ENCODE measurements around the gene ERICH4. TPM values are rescaled to one million over a fixed set of nuclear protein-coding genes. Genes with fewer than 3 reads are reported as not detected.

ERICH4 gene
- total and polyA plus RNA-seq, 2 of the 13 experiments (the other 11 are each of a cell fraction or from before 2014, with no cell fraction given), result 0.40 to 0.64 TPM

GRCh38 chr19:41439441-41440222, 3.3 kb upstream of the ERICH4 start, which contains the start of gene DMAC2 (continued):
- peak; percentile 50 for TF ChIP-seq ARID3A (IDR thresholded peaks at IDR 0.05; ENCODE audit: low read depth, low read length)
- peak; percentile 86; the same call in 1 of the 2 replicates for TF ChIP-seq ARID4A (CRISPR knock-in tag; IDR thresholded peaks at IDR 0.05; ENCODE audit: borderline replicate concordance)
- TF ChIP-seq ZNF234 (CRISPR knock-in tag; conservative IDR thresholded peaks at IDR 0.05), result no peak
- no peak for TF ChIP-seq ZNF333 (CRISPR knock-in tag; IDR thresholded peaks at IDR 0.05; ENCODE audit: borderline replicate concordance)
- peak; percentile 63 for TF ChIP-seq TFDP2 (CRISPR knock-in tag; IDR thresholded peaks at IDR 0.05)
- TF ChIP-seq ZBTB42 (CRISPR knock-in tag; IDR thresholded peaks at IDR 0.05), result 0 out of 2 replicates have a peak, but pooled peaks have one; percentile 57
- no peak for TF ChIP-seq MAF1 (CRISPR knock-in tag; IDR thresholded peaks at IDR 0.05; ENCODE audit: borderline replicate concordance)
- peak; percentile 71; the same call in 1 of the 2 replicates for TF ChIP-seq SIN3A (IDR thresholded peaks at IDR 0.05; ENCODE audit: borderline replicate concordance, low read depth, low read length)
- TF ChIP-seq ONECUT2 (CRISPR knock-in tag; IDR thresholded peaks at IDR 0.05), result no peak
- peak; percentile 87 for TF ChIP-seq CEBPB (IDR thresholded peaks at IDR 0.05; ENCODE audit: borderline replicate concordance, low read depth, low read length)
- peak; percentile 94 for TF ChIP-seq GABPB1 (CRISPR knock-in tag; IDR thresholded peaks at IDR 0.05)
- TF ChIP-seq ZNF468 (CRISPR knock-in tag; IDR thresholded peaks at IDR 0.05), result no peak
- no peak for TF ChIP-seq PHB2 (IDR thresholded peaks at IDR 0.05; ENCODE audit: partially characterized antibody)
- TF ChIP-seq MAX (IDR thresholded peaks at IDR 0.05), result peak; percentile 67; the same call in 1 of the 2 replicates
- no peak for TF ChIP-seq ZBTB20 (CRISPR knock-in tag; IDR thresholded peaks at IDR 0.05; ENCODE audit: borderline replicate concordance, low read depth)
- TF ChIP-seq E2F5 (CRISPR knock-in tag; conservative IDR thresholded peaks at IDR 0.05), result no peak
- TF ChIP-seq RFXAP (CRISPR knock-in tag; IDR thresholded peaks at IDR 0.05; ENCODE audit: borderline replicate concordance), result peak; percentile 30; the same call in 1 of the 2 replicates
- 0 out of 2 replicates have a peak, but pooled peaks have one; percentile 30 for TF ChIP-seq RXRA (CRISPR knock-in tag; IDR thresholded peaks at IDR 0.05)
- peak; percentile 77 for TF ChIP-seq KMT2B (CRISPR knock-in tag; IDR thresholded peaks at IDR 0.05)
- TF ChIP-seq JDP2 (CRISPR knock-in tag; IDR thresholded peaks at IDR 0.05; ENCODE audit: borderline replicate concordance), result no peak

All from HepG2 (cell line).